HG02610 (cell line): ENCODE results near the gene FGF5.
"Not testable (repeated sequence)": the region's sequence is repeated elsewhere in the genome, so short reads cannot be mapped to it uniquely, and the experiment has no call there.

Source experiments
- ATAC-seq: cut with Tn5 transposase; IDR thresholded peaks from one replicate; pipeline ENCODE4 v1.9.1; 2021; ENCODE audit warnings: mild to moderate bottlenecking, moderate library complexity; ENCODE audit not compliant: unreplicated experiment

FGF5 gene

GRCh38 chr4:80253510-80253909 is 13.0 kb upstream of the FGF5 start:
- ATAC-seq = no peak

DNA sequence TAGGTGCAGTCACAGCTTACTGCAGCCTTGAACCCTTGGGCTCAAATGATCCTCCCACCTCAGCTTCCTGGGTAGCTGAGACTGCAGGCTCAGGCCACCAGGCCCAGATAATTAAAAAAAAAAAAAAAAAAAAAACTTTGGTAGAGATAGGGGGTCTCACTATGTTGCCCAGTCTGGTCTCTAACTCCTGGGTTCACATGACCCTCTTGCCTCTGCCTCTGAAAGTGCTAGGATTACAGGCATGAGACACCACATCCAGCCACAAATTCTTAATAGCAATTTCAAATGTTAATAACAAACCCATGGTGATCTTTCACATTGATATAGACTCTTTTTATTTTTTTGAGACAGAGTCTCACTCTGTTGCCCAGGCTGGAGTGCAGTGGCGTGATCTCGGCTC is 12.3 kb upstream of the FGF5 start:
- ATAC-seq = no peak

DNA sequence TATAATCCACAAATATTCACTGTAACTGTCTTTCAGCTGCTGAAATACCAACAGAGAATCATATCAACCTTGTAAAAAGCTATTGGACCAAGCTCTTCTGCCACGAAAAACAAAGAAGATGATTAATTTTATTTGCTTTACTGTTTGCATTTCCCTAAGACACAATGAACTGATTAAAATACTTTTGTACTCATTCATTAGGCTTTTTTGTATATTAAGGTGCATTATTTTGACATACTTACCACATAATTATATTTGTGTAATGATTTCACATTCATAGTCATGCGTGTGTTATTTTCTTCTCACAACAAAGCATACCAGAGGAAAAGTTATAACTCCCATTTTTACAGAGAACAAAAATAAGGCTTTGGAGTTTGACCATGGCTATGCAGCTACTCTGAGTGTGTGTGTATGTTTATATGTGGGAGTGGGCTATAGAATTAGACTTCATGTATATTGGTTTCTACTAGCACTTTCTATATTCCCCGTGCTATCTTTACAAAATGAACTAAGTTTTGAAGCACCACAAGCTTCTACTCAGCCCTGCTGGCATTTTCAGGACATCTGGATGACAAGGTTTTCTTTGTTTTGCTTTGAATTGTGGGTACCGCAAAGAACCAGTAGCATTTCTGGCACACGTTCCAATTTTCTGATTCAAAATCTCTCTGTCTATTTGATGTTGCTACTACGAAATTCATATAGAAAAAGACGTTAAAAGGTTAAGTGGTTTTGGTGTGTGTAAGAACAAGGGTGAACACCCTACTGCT is 11.0 kb upstream of the FGF5 start:
- no peak for ATAC-seq

DNA sequence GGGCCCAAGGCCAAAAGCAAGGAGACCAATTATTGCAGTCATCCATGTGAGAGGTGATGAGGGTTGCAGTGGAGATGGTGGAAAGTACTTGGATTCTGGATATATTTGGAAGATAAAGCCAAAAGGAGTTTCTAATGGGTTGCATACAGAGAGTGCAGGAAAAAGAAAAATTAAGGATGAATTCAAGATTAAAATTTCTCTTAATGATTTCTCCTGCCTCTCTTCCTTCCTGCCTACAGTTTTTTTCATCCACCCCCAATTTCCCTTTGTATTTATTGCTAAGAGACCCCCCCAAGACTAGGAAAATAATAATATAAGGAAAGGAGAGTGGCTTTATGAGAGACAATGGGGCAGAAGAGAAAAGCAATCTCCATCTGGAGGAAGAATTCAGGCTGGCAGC is 8.6 kb upstream of the FGF5 start:
- no peak for ATAC-seq

- ATAC-seq = no peak
Observed at GRCh38 chr4:80259012-80259411, 7.5 kb upstream of the FGF5 start.

GRCh38 chr4:80259817-80260216 is 6.6 kb upstream of the FGF5 start:
- no peak for ATAC-seq

- ATAC-seq = no peak
Observed at GRCh38 chr4:80261989-80262600, 4.4 kb upstream of the FGF5 start.

- ATAC-seq = no peak
Observed at GRCh38 chr4:80263541-80264351, 2.7 kb upstream of the FGF5 start.

- no peak for ATAC-seq
Observed at GRCh38 chr4:80264352-80264647, 2.2 kb upstream of the FGF5 start.

DNA sequence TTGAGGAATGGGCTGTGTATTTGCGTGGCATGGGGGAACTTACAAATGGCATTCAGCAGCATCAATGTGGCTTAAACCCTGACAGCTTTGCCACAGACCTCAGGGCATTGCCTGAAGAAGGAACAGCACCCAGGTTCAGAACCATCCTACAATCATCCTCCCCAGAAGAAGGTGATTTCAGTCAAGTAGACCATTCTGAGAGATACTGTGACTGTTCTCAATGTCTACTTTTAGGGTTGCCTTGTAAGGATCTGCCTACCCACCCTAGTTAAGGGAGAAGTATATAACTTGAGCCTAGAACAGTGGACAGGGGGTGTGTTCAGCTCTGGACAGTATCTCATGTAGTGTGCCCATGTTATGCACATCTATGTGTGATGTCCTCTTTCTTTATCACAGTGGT is 1.6 kb upstream of the FGF5 start:
- ATAC-seq = no peak

GRCh38 chr4:80265571-80266252 is 752 bp upstream of the FGF5 start:
- ATAC-seq = no peak

- no peak for ATAC-seq
Observed at GRCh38 chr4:80266902-80267380, 477 bp downstream of the FGF5 start.

DNA sequence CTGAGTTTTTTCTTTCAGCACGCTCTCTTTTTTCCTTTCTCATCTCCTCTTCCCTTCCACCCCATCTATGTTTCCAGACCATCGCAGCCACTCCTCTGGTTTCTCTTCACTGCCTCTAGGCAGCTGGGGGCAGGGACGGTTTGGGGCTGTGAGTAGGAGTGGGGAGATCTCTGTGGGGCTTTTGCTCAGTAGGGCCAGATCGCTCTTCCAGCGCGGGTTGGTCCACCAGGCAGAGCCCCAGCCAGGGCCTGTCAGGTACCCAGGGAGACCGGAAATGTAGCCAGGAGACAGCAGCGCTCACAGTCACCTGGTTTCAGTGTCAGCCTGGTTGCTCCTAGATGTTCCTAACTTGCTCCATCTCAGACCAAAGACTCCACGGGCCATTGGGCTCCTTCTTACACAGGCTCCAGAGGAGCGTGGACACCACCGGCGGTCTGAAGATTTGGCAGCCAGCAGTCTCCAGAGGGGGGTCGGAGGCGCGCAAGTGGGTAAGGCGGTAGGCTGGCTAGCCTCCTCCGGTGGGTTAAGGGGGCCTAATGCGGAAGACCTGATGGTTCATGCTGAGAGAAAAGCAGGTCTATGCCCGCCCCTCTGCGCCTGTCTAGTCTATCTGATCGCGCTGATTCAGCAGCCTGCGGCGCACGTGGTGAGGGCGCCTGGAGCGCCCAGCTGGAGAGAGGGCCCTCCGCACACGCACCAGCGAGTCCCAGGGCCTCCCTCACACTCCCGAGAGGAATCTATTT is 1.8 kb downstream of the FGF5 start:
- no peak for ATAC-seq

GRCh38 chr4:80268936-80269335 is 2.5 kb downstream of the FGF5 start:
- ATAC-seq = no peak

- ATAC-seq = no peak
Observed at GRCh38 chr4:80270321-80270720, 3.9 kb downstream of the FGF5 start.

- ATAC-seq = no peak
Observed at GRCh38 chr4:80270868-80271267, 4.4 kb downstream of the FGF5 start.

DNA sequence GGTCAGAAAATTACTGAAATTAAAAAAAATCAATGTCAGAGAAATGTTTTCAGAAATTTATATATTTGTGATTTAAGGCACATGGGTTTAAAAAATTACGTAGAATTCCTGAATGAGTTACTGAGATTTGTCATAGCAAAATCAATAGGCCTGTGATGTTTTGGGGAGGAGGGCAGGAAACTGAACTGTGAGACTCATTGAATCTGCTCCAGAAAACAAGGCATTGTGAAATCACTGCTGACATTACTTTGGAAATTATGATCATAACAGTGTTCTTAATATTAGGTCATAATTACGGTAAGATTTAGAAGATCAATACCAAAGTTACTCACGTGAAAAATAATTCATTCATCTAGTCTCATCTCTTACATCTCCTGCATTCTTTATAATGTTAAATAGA is 5.3 kb downstream of the FGF5 start:
- ATAC-seq = no peak

GRCh38 chr4:80276931-80277330 is 10.5 kb downstream of the FGF5 start:
- no peak for ATAC-seq

GRCh38 chr4:80279751-80280150 is 13.3 kb downstream of the FGF5 start:
- ATAC-seq = no peak

DNA sequence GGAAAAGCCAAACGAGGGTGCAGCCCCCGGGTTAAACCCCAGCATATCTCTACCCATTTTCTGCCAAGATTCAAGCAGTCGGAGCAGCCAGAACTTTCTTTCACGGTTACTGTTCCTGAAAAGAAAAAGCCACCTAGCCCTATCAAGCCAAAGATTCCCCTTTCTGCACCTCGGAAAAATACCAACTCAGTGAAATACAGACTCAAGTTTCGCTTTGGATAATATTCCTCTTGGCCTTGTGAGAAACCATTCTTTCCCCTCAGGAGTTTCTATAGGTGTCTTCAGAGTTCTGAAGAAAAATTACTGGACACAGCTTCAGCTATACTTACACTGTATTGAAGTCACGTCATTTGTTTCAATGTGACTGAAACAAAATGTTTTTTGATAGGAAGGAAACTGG is 20.0 kb downstream of the FGF5 start:
- no peak for ATAC-seq

GRCh38 chr4:80290665-80291064 is 24.2 kb downstream of the FGF5 start:
- ATAC-seq = not testable (repeated sequence)
